IPS-18c (cell line): ENCODE measurements around the gene VTI1A.
"Not testable (repeated sequence)": the region's sequence is repeated elsewhere in the genome, so short reads cannot be mapped to it uniquely, and the experiment has no call there.

Source experiments
- H3K4me3 ChIP-seq: 2 replicates; pipeline ENCODE4 v1.7.0; 2013; ENCODE audit warnings: low read depth, mild to moderate bottlenecking, low read length, moderate library complexity; ENCODE audit not compliant: insufficient read depth
- H3K9me3 ChIP-seq: one replicate; pipeline ENCODE4 v1.6.1; 2013; ENCODE audit warnings: mild to moderate bottlenecking, low read length, moderate library complexity; ENCODE audit not compliant: control insufficient read depth, insufficient read depth

Gene VTI1A

DNA sequence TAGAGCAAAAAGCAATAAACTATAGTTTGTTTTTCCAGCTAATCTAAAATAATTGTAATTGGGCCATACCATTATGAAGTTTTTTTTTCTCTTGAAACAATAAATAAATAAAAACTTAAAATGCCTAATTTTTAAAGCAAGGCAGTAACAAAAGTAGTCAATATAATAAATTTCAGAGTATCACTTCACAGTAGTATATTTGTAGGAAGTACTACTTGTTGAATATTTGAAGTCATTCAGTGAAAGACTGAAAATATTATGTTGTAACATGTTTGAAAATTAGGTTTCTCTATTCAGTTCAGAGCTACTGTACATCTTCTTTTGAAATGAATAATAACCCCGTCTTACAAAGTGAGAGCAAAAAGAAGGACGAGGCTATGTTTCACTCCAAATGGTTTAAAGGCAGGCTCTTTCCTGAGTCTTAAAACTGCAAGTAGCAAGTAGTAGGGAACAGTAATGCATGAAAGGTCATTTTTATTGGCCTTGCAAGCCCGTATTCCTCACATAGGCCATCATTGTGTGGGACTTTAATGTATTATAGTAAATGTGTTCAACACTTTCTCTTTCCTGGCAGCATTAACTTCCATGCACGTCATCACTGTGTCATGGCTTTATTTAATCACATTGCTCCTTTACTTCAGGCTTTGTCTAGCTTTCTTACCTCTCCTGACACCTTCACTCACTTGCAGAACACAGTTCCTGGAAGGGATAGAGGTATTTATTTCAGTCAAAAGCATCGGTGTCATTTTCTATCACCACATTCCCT is 141.4 kb downstream of the VTI1A start:
- H3K9me3 ChIP-seq, result no peaks in the 10 kb centered on the region

GRCh38 chr10:112589081-112589480 is 142.1 kb downstream of the VTI1A start:
- Histone ChIP-seq H3K4me3 (no peak overlapping the region), H3K9me3 (no peaks in the 10 kb centered on the region)

More for the DNA sequence above, 141.4 kb downstream of the VTI1A start:
- H3K4me3 ChIP-seq, result no peak overlapping the region

- H3K9me3 ChIP-seq, H3K4me3 ChIP-seq: not testable (repeated sequence)
Observed at GRCh38 chr10:112590786-112591185, 143.8 kb downstream of the VTI1A start.

DNA sequence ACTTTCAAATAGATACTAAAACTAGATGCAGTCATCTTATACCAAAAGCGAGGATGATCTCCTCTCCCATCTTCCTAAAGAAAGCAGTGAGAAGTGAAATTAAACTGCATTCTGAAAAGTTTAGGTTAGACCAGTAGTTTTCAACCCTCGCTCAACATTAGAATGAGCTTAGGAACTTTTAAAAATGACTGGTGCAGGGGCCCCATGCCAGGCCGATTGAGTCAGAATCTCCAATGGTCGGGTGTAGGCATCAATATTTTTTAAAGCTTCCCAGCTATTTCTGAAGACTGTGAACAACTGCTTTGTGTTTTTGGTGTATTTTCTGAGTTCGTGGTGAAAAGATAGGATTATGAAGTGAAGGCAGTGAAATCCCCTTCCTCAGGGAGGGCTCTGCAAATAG is 146.0 kb downstream of the VTI1A start:
- Histone ChIP-seq H3K4me3 (no peak overlapping the region), H3K9me3 (no peaks in the 10 kb centered on the region)

DNA sequence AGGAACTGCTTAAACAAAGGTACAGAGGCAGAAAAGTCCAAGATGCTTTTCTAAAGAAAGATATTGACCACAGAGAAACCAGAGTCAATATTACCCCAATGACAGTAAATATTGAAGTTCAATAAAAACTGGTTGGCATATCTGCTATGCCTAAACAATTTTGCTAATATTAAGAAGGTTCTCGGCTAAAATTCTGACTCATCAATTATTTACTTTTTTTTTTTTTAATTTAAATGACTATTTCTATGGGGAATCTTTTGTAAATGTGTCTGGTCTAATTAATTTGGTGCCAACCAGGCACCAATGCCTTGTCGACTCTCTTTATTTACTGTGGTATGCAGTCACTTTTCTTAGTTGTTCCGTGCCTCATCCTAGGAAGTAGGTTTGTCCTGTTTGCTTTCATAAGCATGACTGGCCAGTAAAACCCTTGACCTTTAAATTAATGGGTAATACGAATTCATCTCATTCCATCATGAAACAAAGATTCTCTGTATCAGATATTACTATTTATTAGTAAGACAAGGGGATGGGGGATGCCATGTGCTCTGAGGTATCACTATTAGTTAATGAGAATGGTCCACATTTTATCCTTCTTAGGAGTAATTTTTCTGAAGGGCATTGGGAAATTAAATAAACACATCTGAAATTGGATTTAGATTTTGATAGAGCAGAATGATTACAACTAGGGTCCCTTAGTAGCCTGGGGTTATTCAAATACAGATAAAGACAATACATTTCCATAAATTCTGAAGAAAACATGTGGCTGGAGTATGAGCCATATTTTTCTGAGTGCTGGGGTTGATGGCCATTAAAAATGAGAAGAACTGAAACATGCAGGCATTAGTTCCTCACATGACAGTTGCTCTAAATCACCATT is 154.4 kb downstream of the VTI1A start:
- no peak overlapping the region for H3K4me3 ChIP-seq
- H3K9me3 ChIP-seq, result no peaks in the 10 kb centered on the region

DNA sequence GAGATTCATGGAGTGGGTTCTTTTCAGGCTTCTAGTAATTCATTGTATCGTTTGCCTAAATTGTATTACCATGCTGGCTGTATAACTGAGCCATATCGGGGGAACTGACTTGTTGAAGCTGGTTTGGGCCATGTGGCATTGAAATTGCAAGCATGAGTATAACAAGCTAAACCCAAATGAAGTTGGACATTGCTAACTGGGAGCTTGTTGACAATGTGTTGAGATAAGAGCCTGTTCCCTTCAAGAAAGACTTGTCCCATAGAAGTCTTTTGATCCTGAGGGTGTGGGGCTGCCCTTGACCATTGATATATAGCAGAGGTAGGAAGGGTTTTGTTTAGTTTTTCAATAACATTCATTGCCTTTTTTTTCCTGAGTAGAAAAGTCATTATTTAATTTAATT is 156.0 kb downstream of the VTI1A start:
- H3K9me3 ChIP-seq, result no peaks in the 10 kb centered on the region
- no peak overlapping the region for H3K4me3 ChIP-seq

DNA sequence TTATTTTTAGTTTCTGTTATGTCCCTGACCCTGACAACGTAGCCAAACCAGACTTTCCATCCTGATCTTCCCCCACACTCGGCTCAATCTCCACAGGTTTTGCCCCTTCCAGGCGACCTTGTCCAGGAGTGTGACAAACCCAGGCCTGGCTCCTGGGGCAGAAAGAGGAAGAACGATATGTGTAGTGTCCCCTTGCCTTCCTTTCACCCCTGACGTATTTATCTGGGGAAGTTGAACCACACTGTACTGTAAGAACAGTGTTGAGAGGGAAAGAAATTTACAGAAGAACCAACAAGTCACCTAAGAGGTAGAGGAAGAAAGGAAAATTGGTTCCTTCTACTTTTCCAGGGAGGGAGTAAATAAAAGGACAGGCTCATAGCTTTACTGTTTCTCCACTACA is 158.0 kb downstream of the VTI1A start:
- no peak overlapping the region for H3K4me3 ChIP-seq

GRCh38 chr10:112607506-112607905 is 160.5 kb downstream of the VTI1A start:
- Histone ChIP-seq H3K4me3 (no peak overlapping the region), H3K9me3 (no peaks in the 10 kb centered on the region)

More for the DNA sequence above, 158.0 kb downstream of the VTI1A start:
- H3K9me3 ChIP-seq, result no peaks in the 10 kb centered on the region

DNA sequence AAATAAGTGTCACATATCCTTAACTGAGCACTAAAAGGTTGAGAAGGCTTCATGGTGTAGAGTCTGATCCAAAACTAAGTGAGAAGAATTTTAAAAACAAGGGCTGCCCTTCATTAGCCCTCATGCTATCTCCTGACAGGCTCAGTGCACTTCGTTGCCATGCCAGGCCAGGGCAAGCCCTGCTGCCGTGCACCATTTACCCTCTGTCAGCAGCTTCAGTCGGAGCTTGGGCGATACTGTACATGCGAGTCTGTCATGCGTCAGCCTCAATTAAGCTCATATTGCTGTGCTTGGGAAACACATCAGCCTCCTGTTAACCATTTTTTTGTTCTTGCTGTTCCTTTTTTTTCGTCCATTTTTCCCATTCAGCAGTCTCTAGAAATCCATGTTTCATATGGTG is 166.6 kb downstream of the VTI1A start:
- Histone ChIP-seq H3K9me3 (no peaks in the 10 kb centered on the region), H3K4me3 (no peak overlapping the region)

- H3K4me3 ChIP-seq, result no peak overlapping the region
- no peaks in the 10 kb centered on the region for H3K9me3 ChIP-seq
Observed at GRCh38 chr10:112614072-112614471, 167.1 kb downstream of the VTI1A start.

GRCh38 chr10:112614586-112614985 is 167.6 kb downstream of the VTI1A start:
- H3K9me3 ChIP-seq, result no peaks in the 10 kb centered on the region

DNA sequence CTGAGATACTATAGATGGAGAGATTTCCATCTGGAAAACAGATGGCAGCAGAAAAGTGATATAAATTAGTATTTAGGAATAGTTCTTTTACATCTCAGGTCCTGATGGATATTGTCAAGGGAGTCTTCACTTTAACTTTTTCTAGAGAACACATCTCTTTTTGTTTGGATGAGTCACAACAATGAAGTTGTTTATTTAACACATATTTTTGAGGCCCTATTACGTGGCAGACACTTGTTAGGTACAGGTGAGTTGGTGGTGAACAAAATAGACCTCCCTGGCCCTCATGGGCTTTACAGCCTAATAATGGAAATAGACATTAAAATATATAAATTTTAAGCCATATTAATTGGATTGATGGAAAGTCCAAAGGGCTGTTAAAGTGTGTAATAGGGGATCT is 168.3 kb downstream of the VTI1A start:
- Histone ChIP-seq H3K4me3 (no peak overlapping the region), H3K9me3 (no peaks in the 10 kb centered on the region)

More at GRCh38 chr10:112614586-112614985, 167.6 kb downstream of the VTI1A start:
- no peak overlapping the region for H3K4me3 ChIP-seq

DNA sequence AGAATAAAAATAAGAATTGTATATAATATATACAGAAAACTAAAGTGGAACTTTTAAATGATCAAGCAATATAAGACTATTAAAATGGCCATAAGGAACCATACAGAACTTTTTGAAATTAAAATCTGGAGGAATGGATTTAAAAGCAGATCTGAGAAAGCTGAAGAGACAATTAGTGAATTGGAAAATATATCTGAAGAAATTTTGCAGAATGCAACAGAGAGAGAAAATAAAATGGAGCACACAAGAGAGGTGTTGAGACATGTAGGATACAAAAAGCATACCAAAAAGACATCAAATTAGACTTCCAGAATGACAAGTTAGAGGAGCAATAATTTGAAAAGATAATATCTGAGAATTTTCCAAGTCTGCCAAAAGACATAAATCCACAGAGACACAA is 169.6 kb downstream of the VTI1A start:
- H3K9me3 ChIP-seq, result no peaks in the 10 kb centered on the region

GRCh38 chr10:112618814-112619213 is 171.8 kb downstream of the VTI1A start:
- no peak overlapping the region for H3K4me3 ChIP-seq
- no peaks in the 10 kb centered on the region for H3K9me3 ChIP-seq

More for the DNA sequence above, 169.6 kb downstream of the VTI1A start:
- H3K4me3 ChIP-seq, result no peak overlapping the region

DNA sequence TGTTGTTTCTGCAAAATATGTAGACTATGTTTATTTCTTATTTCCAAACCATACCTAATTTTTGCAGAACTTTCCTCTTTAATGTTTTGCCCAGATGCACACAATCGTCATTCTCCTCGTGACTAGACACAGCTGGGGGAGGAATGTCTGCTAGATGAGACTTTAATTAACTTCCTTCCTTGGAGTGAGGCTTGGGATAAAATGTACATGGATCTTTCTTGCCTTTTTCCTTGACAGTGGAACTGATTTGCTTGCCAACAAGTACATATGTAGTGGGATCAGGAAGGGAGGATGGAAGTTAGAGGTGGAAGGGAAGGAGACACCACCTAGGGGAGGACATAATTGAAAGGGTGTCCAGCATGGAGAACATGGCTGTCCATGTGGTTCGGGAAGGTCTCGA is 172.5 kb downstream of the VTI1A start:
- Histone ChIP-seq H3K9me3 (no peaks in the 10 kb centered on the region), H3K4me3 (no peak overlapping the region)

DNA sequence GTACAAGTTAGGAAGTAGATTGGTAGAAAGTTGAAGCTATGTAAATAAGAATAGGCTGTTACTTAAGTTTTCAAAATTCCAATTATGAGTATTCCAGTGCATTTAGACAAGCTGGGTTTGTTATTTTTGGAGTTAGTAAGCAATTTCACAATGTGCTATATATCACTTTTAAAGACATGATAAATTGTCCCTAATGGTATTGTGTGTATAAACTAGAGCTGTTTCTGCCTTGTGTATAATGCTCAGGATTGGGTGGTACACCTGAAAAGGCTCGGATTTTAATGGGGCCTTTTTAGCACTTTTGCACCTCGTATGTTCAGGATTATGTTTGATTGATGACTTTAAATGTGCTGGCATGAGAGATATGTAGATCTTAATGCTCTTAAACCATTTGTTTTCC is 175.8 kb downstream of the VTI1A start:
- Histone ChIP-seq H3K4me3 (no peak overlapping the region), H3K9me3 (no peaks in the 10 kb centered on the region)

DNA sequence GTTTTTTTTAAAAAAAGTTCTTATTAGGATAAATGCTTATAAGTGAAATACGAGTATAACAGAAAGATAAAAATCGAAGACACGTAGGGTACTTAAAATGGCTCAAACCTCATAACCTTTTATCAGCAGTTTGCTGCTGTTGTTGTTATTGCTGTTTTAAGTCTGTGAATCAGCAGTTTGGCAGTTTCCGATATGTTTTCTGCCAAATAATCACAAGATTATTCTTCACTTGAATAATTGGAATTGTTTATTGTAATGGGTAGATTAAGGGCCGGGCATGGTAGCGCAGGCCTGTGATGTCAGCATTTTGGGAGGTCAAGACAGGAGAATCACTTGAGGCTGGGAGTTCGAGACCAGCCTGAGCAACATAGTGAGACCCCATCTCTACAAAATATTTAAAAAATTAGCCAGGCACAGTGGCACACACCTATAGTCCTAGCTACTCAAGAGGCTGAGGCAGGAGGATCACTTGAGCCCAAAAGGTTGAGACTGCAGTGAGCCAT is 177.6 kb downstream of the VTI1A start:
- Histone ChIP-seq H3K9me3 (no peaks in the 10 kb centered on the region), H3K4me3 (no peak overlapping the region)
